HG03139 (cell line): Measurements from ENCODE around the gene ABLIM1.

ENCODE experiments used
- ATAC-seq: cut with Tn5 transposase; IDR thresholded peaks from one replicate; pipeline ENCODE4 v1.9.1; 2021; ENCODE audit not compliant: unreplicated experiment

ABLIM1 gene

GRCh38 chr10:114624951-114625780 is 32.9 kb downstream of the ABLIM1 start:
- ATAC-seq, result no peak

GRCh38 chr10:114624422-114624821 is 33.7 kb downstream of the ABLIM1 start:
- ATAC-seq, result no peak

GRCh38 chr10:114623661-114624294 is 34.3 kb downstream of the ABLIM1 start:
- ATAC-seq, result no peak

DNA sequence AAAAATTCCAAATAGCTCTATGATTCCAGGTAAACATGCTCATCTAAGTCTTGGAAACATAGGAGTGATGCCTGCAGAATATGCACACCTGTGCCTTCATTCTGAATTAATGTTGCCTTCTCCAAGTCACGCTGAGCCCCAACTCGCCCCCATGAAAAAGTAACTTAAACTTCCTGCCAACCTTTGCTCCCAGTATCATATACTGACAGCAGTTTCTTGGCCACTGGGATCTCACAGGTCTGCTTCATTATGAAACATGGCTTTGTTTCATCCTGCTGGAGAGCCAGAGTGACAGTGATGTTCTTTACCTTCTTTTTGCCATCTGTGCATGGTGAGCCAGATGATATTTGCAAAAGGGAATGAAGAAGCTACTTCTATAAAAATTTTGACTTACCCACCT is 34.9 kb downstream of the ABLIM1 start:
- ATAC-seq, result no peak

DNA sequence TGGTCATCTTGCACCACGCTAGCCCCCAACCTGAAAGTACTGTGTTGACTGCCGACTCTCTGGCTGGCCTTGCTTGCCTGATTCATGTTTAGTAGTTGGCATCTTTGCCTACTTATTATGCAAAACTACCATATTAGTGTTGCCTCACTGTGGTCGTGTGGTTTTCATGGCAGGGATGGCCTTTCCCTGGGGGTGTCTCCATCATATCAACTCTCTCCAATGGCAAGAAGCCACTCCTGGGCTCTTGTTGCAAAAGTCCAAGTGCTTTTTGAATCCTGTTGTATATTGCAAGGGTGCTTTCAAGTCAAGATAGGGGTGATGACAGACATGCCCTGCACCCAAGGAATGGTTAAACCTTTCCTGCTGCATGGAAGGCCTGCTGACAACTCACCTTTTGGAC is 39.4 kb downstream of the ABLIM1 start:
- ATAC-seq, result no peak

DNA sequence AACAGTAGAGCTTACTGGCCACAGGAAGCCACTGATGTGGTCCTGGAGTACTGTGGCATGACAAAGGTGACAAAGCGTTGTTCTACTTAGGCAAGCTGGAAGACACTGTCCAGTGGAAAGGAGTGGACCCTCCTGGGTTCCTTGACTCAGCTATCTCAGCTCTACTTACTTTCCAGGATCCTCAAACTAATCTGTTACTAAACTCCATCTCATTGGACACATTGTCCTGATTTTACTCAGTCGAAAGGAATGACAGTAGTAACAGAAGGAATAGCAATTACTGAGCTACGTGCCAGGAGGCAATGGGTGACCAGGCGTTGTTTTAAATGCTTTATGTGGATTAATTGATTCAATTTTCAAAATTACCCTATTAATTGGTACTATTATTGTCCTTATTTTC is 41.6 kb downstream of the ABLIM1 start:
- no peak for ATAC-seq

DNA sequence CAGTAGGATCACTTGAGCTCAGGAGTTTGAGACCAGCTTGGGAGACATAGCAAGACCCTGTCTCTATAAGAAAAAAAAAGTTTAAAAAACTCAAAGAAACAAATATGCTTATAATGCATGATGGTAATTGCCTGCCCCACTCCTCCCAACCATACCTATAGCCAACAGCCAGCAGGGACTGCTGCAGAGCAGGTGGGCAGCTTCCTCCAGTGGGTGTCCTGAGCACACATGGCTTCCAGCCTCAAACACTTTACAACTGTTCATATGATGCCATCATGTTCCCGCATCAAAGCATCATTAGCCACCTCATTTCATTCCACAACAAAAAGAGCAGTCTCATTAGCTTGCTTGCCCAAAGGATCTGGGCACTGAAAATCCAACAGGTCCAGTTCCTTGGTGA is 42.0 kb downstream of the ABLIM1 start:
- ATAC-seq, result no peak

DNA sequence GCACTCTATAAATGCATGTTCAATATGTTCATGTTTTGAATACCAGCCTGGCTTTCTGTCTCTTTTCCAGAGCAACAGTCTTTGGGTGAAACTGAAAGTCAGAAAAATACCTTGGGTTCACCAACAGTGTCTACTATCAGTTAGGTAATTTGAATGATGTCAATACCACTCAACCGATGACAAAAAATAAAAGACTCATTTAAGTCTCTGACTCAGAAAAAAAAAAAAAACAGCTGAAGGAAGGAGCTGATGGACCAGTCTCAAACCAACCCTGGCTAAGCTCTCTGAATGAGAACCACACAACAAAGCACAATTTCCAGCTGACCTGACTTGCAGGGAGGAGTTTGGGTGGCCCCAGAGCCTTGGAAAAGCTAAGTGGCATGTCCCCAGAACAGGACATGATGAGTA is 42.5 kb downstream of the ABLIM1 start:
- peak; percentile 91 for ATAC-seq

GRCh38 chr10:114613237-114613979 is 44.7 kb downstream of the ABLIM1 start:
- no peak for ATAC-seq

- no peak for ATAC-seq
Observed at GRCh38 chr10:114611617-114612016, 46.5 kb downstream of the ABLIM1 start.

DNA sequence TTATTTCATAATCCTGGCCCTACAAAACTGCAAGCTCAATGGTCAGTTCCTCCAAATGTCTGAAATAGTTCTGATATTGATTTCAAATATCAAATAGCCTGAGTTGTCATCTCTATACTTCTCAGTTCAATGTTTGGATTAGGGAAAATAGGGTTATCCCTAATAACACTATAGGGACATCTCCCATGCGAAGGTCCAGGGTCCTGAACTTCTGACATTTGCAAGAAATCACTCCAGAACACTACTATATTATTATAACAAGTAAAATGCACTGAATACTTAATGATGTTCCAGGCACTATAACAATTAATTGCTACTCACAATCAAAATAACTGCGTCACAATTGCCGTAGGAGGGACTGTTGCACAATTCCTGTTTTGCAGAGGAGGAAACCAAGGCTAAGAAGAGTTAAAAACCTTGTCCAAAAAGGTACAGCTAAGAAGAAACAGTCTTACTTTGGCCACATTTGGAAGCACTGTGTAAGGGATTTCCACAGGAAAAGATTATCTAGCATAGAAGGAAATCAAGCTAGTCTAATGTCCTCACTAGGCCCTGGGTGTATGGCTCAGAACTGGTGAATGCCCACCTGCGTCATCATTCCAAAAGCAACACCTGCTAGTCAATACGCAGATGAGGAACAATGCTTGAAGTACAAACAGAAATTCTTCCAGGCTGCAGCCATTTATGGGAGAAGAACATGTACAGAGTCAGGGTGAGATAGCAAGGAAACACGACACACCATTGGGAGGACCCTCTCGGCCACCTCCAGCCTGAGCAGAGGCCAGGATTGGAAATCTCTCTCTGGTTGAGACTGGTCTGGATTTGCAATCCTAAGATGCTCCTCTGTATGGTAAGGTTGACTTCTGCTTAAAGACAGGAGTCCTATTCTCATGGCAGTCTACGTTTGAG is 48.3 kb downstream of the ABLIM1 start:
- no peak for ATAC-seq

DNA sequence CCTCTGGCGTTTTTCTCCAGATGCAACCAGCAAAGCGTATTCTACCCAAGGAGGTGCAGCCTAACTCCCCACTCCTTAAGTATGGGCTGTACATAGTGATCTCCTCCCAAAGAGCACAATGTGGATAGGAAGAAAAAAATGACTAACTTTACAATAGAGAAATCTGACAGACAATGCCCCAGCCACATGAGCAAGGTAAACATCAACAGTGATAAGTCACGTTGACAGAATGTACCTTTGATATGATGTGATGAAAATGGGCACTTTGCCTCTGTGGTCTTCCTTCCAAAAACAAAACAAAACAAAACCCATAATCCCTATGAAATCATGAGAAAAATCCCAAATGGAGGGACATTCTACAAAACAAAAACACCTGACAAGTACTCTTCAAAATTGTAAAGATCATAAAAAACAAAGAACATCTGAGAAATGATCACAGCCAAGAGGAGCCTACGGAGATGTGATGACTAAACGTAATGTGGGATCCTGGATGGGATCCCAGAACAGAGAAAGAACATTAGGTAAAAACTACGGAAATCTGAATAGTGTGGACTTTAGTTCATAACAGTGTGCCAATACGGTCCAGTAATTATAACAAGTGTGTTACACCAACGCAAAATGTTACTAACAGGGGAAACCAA is 50.6 kb downstream of the ABLIM1 start:
- ATAC-seq, result no peak

GRCh38 chr10:114605155-114605797 is 52.8 kb downstream of the ABLIM1 start:
- peak; percentile 49 for ATAC-seq

DNA sequence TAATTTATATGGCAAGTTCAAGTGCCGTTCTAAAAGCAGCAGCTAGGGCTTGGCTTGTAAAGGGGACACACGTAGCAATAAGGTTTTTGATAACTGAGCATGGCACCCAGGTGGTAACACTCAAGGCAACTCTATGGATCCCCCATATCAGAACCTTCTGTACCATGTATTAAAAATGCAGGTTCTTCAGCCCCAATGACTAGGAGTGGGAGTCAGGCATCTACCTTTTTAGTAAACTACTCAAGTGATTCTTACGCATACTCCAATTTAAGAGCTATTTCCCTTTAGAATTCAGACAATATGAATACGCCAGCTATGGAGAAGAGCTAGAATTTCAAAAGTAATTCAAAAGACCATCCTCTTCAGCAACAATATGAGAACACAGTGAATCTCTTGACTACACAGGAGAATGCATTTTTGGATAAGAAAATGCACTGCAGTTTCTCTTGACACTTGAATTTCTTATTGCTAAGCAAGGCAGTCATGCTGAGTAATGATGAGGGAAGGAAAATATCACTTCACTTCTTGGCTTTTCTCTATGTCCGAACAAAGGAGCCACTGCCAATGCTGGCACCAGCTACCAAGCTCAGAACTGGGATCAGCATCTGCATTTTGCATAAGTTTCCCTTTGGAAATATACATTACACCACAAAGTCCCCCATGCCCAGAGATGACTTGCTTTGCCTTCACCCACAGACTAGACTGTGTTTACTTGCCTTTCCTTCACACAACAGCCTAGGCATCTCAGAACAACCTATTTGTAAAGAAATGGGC is 53.5 kb downstream of the ABLIM1 start:
- no peak for ATAC-seq

DNA sequence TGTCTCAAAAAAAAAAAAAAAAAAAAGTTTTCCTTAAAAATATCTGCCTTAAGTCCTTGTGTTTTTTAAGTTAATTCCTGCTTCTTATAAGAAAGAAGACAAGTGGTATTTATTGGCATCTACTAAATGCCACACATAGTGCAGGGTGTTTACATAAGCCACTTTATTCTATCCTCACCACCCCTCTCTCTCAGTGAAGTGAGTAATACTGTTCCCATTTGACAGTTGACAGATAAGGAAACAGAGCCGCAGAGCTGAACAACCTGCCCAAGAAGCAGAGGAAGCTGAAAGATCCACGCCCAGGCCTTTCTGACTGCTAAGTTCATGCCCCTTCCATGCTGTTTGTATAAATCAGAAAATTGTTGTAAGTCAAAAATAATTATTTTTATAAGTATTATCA is 54.1 kb downstream of the ABLIM1 start:
- ATAC-seq, result no peak

DNA sequence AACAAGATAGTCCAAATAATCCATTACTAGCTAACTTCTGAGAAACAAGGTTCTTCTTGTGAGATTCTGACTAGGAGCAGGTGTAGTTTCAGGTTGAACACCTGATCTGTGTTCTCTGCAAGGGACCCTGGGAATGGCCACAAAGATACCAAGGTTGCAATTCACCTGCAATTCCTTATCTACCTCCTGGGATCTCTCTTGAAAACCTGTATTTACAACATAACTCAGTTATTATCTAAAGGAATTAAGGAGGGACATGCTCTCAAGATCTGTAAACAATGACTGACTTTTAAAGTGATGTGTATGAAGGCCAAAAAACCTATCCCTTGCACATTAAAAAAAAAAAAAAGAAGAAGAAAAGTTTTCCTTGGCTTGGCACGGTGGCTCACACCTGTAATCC is 54.8 kb downstream of the ABLIM1 start:
- ATAC-seq, result no peak

DNA sequence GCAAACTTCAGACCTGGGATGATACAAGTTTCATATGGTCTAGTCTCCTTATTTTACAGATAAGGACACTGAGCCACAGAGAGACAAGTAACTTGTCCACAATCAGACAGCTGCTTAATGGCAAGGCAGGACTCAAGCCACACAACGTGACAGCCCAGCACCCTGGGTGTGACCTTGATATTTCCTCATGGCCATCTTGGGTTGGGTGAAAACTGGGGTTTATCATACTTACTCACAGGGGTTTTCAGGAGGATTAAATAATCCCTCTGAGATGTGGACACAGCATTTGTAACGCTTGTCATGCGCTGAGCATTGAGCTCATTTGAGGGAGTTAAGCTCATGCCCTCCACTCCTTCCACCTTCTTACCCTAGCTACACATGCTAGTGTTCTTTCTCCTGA is 58.0 kb downstream of the ABLIM1 start:
- no peak for ATAC-seq

DNA sequence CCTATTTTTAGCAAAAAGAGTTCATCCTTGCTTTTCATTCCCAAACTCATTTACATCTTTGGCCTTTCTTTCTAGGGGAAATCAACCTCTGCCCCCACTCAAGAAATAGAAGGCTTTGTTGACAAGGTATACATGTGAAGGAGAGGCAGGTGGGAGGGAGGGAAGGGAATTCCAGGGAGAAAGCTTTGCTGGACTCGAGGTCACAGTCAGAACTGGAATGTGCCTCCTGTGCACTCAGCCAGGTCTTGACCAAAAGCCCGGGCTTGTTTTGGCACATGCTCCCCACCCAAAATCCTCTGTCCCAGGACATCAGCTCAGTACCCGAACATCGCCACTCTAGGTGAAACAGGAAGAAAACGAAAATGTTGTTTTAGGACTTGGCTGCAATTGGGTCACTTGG is 61.3 kb downstream of the ABLIM1 start:
- ATAC-seq, result no peak

DNA sequence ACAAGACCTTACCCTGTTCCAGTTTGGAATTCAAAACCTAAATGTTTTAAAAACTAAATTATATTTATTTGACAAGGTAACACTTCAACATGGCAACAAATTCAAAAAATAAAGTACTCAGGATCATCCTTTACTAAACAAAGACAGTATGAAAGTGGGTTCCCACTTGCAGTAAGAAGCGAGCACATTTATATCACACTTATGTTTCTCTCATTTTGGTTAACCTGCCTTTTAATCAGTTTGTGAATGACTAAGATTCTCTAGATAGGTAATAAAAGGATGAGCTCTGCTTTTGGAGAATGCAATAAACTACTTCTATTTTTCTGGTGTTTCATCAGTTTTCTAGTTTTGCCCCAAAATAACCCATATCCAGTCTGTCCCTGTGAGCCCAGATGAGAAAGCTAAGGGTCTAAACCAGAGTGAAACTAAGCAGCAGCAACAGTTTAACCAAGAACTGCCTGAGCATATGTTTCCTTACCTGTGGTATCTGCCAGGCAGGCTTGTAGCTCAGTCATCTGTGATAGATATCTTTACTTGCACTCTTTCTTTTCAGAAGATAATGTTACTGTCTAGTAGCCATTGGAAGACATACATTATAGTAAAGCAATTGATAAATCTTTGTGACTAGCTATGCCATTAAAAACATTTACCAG is 64.1 kb downstream of the ABLIM1 start:
- ATAC-seq, result no peak
